Stimulated activated CD8-positive, alpha-beta memory T cell treated with anti-CD3 and anti-CD28 coated beads, Interleukin-15, amount 100 ng/mL, for 48 hours (primary cell): ENCODE data around the gene RBFOX1.

Experiments
- DNase-seq, 2 donors: peaks; one replicate each; pipeline ENCODE4 v3.0.0-alpha.2; 2020; ENCODE audit warnings: low read depth in 2 of 2

Gene RBFOX1

DNA sequence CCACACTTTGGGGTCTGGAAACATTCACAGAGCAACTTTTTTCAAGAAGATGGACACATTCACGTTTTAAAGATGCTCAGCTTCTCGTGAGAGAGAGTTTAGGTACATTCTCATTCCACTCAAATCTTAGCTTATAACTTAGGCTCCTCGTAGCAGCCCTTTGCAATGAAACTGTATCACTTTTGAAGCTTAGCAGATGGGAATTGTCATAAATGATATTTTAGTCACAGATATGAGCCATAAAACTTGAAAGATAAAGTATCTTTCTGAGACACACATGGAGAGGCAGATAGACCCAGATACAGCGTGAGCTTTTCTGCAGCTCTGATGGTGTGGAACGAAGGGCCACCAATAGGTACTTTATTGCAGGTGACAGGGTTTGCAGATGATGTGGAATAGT is 41.1 kb downstream of the RBFOX1 start:
- DNase-seq: no peak

DNA sequence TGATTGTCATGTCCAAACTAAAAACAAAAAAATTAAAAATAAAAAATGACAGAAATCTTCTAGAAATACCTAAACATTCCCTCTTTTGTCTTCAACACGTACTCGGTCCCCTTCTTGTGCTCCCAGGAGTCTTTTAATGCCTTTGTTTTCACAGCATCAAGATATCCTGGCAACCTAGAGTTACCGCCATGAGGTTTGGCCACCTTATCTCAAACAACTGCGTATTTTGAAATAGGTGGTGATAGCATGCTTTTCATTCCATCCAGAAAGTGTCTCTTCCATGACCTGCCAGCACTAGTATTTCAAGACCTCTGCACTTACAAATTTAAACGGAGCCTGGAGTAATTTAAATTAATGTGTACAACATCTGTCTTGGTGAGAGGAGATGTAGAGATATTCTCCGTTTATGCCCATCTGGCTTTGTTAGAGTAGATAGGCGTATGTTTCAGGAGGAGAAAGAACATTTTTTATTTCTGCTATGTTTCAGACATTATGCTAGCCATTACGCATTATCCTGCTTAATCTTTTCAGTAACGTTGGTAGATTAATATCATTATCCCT is 42.0 kb downstream of the RBFOX1 start:
- no peak for DNase-seq

DNA sequence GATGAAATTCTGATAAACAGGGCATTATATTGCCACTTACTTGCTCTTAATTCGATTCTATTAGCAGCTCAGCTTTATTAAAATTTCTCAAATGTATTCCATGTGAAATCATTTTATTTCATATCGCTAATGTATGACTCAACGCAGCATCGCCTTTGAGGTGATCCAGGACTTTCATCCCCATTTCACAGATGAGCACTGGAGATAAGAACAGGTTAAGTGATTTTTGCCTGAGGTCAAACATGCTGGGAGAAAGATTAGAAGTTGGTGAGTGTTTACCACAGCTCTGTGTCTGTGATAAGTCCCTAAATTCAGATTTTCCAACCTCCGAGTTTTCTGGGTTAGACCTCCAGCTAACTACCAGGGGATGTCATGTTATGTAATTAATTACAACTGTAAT is 43.6 kb downstream of the RBFOX1 start:
- DNase-seq: no peak

DNA sequence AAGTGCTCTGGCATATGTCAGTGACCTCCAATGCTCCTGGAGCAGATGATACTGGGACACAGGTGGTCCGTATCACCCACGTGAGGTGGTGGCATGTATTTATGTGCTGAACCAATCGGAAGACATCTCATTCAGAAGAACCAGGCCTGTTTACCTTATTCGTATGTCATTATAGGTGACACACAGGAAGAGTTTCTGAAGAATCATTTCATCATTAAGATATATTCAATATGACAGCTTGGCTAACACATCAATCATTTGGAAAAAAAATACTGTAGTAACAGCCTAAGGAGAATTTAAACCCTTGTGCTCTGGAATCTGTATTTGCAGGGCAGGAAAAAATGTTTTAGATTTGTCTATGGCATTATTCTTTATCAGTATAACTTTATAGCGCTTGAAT is 44.6 kb downstream of the RBFOX1 start:
- DNase-seq: no peak

DNA sequence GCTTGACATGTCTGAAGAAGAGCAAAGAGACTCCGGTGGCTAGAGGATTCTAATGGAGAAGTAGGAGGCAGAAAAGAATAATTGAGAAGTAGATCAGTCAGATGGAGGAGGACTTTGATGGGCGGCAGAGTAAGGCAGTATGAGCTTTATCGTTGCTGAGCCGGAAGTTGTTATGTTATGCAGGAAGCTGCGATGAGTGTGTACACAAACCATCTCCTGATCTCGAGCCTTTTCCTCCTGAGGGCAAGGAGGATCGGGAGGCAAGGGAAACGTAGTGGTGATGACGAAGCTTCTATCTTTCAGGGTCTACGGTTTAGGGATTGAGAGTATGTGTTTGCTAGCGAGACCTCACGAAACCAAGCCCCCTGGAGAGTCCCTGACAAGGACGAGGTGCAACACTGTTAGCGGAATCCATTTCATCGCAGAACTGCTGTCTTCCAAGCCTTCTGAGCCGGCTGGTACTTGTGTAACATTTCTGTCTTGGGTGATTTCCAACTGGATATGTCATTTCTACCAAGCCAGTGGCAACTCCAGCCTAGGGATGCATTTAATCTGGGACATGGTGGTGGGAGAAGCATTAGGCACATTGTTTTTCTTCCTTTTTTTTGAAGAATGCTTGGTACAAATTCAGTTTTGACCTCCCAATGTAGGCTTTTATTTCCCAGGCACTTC is 45.5 kb downstream of the RBFOX1 start:
- no peak for DNase-seq

DNA sequence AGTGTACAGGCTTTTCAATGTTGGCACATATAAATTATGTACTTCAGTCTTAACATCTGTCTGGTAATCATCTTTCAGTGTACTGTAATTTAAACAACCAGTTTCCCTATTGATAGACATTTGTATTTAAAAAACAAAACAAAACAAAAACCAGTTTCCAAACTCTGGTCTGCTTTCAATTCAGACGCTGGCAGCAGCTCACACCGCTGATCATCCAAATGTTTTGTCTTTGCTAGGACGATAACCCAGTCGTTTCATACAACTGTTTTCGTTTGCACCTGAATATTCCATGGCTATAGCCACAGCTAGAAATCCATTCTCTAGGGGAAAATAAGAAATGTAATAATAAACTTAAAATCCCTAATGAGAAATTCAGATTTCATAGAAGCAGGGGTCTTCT is 47.8 kb downstream of the RBFOX1 start:
- no peak for DNase-seq

DNA sequence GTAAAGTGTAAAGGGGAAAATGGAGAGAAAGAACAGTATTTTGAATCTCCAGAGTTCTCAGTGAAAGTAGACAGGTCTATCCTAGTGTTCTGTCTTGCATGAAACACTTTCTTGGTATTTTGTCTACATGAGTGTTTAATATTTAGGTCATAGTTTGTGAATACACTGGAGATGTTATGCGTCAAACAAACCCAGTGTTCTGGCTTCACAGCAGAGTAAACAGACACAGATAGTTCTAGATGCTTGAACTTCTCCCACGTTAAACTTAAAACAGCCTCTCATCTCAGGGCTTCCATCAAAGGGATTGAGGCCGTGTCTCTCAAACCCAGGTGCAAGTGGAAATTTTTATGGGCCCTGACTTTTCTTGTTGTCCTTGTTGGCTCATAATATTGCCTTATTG is 48.3 kb downstream of the RBFOX1 start:
- no peak for DNase-seq

DNA sequence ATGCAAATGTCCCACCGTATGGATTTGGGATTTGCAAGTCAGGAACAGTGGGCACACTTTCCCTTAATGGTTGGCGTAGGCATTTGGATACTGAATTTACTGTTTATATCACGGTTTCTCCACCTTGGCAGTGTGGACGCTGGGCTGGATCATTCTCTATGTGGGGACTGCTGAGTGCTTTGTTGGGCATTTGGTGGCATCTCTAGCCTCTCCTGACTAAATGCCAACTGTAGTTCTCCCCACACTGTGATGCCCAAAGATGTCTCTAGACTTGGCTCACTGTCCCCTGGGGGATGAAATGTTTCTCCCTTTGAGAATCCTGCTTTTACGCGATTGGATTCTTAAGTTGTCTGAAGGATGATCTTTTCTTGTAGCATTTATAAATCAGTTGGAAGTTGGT is 49.0 kb downstream of the RBFOX1 start:
- DNase-seq: no peak

DNA sequence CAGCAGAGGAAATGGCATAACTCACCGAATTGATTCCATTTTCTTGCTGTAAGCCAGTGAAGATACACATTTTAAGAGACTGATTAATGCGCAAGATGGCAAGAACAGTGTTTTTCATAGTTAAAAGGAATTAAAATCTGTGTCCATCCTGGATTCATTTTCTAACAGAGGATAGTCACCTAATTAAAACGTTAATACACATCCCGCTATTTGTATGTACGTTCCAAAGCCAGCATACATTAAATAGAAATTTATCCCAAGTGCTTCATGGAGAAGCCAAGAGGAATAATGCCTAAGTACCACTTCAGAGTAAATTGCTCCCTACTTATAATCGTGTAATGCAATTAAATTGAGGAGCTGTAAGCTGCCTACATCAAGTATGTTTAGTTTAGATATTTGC is 49.9 kb downstream of the RBFOX1 start:
- DNase-seq: no peak

DNA sequence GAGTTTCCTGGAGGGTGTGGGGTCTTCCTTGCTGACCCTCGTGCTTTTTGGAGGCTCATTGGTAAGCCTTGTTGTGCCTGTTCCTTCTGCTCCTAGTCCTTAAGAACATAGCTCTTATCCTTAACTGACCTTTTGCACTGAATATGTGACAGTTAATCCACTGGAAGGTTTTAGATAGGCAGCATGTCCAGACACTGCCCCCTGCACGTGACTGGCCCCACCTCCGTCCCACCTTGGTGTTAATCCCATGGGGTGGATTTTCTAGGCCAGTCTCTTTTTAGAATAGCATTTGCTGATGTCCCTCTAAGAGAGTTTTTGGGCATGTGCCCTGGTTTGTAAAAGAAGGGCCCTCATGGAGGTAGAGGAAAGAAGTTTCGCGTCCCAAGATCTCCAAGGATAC is 58.3 kb downstream of the RBFOX1 start:
- DNase-seq: no peak

DNA sequence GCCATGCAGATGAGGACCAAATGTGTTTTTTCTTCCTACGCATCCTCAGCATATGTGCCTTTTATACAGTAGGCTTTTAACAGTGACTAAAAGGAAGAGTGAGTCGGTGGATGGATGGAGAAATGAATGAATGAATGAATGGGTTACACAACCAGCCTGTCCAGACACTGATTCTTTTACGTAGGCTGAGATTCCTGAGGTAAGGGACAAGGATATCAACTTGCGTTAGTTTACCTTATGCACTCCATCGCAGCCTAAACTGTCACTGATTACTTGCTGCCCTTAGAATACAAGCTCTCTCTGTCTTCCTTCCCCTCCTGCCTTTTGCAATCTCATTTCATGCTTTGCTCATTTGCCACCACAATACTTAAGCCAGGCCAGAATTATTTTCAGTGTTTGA is 59.0 kb downstream of the RBFOX1 start:
- DNase-seq: no peak

DNA sequence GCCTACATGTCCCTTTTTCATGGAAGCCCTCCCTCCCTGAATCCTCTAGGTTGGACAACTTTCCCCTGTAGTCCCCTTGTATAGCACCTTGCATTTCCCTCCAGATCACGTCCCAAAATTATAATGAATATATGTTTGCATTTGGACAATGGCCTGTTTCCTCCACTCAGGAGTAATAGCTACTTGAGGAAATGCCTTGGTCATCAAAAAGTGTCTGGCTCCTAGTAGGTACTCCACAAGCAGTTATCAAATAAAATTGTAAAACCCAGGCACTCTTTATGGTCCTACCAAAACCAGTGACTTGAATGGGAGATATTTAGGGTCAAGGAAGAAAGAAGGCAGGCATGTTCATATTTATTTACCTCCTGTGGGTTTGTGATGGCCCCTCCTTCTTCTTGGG is 59.6 kb downstream of the RBFOX1 start:
- DNase-seq: no peak

DNA sequence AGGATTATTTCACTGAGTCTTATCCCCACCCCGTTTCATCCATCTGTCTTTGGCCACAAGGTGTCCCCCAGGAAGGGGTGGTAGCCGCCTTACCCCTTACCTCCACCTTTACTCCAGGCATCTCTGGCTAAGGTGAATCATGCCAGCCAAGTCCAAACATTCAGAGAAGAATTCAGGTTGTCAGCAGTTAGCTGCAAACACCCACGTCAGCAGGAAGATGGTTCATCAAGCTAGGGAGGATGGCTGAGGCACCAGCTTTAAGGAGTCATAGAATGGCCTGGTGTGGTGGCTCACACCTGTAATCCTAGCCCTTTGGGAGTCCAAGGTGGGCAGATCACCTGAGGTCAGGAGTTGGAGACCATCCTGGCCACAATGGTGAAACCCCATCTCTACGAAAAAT is 61.0 kb downstream of the RBFOX1 start:
- DNase-seq: no peak

DNA sequence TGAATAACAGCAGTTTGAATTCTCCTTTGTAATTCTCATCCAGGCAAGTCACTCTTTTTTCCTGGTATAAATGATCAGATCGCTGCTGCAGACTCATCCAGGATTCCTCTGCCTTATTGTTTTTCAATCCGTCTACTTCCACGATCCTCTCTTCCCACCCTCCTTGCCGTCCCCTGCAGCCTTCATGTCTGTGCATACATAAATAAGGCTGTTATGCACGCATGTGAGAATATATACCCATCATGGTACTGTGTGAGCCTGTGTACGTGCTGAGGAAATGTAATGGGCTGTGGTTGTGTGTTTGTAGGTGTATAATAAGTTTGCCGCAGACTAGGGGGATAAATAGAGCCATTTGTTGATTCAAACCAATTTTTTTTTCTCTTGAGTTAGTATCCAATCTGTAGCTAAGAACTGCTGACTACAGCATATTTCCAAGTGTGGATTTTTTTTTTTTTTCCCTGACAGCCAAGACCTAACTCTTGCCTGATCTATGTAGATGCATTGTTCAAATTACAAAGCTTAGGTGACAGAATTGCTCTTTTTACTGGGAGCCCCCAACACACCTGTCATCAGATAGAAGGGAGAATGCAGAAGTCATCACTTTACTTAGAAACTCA is 62.2 kb downstream of the RBFOX1 start:
- no peak for DNase-seq

DNA sequence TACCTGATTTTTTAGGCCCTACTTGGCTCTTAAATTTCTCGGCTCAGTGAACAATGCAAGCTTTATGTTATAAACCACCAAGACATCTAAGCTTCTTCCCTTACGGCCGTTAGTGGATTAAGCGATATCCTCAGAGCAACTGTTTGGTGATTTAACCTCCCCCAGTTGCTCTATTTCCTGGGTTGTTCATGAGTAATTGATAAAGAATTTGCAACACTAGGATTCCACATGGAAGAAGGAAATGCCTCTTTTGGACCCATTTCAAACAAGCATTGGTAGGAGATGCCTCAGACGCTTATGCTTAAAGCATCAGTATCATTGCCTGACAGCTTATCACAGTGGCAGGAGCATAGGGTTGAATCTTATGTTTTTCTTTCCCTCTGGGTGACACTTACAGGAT is 65.3 kb downstream of the RBFOX1 start:
- no peak for DNase-seq

DNA sequence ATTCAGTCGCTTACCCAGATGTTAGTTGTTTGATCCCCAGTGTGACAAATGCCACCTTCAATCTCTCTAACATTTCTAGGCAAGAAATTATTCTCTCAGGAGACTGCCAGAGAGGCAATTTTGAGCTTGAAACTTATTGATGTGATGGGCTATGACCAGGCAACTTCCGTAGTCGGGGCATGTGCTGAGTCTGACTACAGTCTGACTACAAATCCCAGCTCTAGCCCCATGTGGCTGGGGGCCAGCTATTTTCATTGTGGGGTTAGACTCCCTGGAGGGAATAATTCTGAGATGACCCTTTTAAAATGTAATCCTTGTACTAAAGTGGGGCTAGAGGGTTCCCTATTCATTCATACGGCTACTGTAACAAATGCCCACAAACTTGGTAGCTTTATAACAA is 65.9 kb downstream of the RBFOX1 start:
- DNase-seq: no peak

DNA sequence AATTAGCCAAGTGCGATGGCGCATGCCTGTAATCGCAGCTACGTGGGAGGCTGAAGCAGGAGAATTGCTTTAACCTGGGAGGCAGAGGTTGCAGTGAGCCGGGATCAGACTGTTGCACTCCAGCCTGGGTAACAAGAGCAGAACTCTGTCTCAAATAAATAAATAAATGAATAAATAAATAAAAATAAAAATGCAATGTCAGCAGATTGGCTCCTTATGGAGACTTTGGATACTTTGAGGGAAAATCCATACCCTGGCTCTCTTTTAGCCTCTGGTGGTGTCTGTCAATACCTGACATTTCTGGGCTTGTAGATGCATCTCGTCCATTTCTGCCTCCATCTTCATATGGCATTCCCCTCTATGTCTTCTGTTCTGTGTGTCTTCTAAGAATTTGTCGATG is 66.7 kb downstream of the RBFOX1 start:
- no peak for DNase-seq

DNA sequence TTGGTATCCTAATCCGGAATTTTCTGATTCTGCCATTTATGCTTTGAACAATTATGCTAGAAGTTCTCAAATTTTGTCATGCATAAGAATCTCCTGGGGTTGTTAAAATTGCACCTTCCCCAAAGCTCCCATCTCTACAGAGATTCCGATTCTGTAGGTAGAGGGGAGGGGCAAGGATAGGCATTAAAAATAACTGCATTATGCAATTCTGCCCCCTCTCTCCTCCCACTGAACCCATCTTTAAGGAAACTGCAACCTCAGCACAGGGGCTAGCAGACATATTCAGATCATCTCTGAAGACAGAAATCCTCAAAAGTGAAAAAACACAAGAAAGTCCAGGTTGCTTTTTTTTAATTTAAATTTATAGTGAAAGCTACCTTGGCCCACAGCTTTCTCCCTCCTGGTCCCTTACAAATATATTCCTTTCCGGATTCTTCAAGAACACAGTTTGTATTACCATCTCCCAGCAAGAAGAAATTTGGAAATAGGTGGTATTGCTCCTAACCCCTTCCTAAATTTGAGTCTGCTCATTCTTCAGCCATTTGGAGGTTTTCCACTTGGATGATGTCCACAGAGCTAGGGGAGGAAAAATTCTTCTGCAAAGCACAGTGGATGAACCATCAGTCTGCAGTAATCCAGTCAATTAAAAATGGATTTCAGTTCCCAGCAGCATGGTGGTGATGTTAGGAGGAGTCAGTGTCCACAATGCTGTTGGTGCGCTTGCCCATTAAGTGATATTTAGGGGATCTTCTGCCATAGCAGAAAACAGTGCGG is 67.7 kb downstream of the RBFOX1 start:
- DNase-seq: no peak

DNA sequence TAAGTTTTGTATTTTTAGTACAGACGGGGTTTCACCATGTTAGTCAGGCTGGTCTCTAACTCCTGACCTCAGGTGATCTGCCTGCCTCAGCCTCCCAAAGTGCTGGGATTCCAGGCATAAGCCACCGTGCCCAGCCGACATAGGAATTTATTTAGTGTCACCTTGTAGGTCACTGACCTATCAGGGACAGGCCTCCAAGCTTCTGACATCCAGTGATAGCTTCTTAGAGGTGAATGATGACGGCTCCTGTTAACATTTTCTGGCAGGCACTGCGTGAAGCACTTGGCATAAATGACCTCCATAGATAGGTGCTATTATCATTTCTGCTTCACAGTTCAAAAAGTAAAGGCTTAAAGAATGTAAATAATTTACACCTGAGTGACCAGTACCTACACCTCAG is 71.6 kb downstream of the RBFOX1 start:
- no peak for DNase-seq

DNA sequence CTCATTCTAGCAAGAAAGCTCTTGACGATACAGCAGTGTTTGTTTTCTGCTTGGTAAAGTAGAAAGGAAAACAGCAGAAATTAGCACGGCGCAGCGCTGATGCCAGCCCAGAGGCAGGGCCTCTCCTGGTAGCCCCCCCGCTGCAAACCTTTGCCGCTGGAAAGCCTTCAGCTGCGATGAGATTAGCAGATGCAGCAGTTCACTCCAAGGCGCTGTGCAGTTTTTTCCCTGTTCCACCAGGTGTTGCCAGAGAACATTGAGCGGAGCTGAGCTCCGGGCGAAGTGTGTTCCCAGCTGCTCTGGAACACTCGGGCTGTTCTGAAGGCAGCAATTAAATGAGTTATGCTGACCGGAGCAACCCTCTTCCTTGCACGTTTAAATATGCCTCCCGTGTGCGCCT is 72.5 kb downstream of the RBFOX1 start:
- no peak for DNase-seq

DNA sequence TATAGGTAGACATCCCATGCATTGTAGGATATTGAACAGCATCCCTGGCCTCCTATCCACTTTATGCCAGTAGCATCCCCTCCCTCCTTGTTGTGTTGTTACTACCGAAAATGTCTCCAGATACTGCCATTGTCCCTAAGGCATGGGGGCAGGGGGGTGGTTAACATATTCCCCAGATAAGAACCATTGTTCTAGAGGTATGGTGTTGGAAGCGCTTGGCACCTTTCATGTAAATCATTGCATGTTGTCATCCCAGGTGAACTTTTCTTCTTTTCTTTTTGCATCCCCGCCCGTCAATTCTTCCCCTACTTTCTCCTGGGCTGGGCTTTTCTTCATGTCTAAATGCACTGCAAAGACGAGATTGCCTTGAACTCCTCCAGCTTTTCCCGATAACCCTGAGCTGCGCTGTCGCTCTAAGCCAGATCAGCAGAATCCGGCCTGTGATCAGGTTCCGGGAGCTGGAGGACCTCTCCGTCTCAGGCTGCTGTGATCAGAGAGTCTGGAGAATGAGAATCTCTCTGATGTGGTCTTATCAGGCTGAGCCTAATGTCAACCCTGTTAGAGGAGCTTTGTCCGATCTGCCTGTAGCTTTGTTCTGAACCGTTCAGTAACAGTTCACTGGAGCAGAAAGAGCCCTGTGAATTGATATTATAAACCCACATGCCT is 76.2 kb downstream of the RBFOX1 start:
- DNase-seq: no peak

DNA sequence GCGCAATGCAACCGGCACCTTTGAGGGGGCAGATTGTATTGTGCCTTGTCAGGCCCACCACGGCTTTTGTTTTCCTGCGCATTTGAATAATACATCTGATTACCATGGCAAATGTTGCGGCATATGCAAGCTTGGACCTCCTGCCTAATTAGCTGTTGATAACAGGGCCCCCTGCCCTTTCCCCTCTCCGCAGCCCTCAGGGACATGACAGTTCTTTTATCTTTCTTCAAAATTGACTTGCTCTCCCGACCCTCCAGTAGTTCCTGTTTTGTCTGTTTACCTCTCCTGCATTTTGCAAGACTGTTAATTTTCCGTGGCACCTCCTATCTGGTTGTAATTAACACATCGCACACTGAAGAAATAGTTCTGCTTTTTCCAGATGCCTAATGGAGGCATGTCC is 86.8 kb downstream of the RBFOX1 start:
- no peak for DNase-seq
